ENCODE results near the gene SYT11.
A peak's percentile ranks its signal among the peaks of the same experiment; 100 is the strongest.
"Not testable (repeated sequence)": the region's sequence is repeated elsewhere in the genome, so short reads cannot be mapped to it uniquely, and the experiment has no call there.

SYT11 gene

GRCh38 chr1:155896476-155896875 is 37.1 kb downstream of the SYT11 start:
- DNase-seq (ENCODE audit: low read depth in 2 of 2): not testable (repeated sequence)

DNA sequence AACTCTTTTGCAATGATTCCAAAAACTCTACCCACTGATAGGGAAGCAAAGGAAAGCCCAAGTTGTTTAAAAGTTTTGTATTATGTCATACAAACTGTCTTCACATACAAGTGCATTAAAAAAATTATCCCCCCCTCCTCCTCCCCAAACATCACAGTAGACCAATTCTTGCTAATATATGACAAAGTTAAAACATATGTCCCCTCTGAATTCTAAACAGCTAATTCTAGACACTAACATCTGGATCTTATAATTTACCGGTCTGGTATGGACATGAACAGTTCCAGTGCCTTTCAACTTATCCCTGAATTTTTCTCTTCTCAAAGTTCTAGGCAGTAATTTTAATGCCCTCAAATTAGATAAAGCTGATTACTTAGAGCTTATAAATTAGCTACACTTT is 38.4 kb downstream of the SYT11 start:
- DNase-seq (ENCODE audit: low read depth in 2 of 2): no peak

GRCh38 chr1:155898888-155899287 is 39.5 kb downstream of the SYT11 start:
- DNase-seq (ENCODE audit: low read depth in 2 of 2): no peak

- no peak for DNase-seq (ENCODE audit: low read depth in 2 of 2)
These were observed 40.3 kb downstream of the SYT11 start for GRCh38 chr1:155899683-155900082.

DNA sequence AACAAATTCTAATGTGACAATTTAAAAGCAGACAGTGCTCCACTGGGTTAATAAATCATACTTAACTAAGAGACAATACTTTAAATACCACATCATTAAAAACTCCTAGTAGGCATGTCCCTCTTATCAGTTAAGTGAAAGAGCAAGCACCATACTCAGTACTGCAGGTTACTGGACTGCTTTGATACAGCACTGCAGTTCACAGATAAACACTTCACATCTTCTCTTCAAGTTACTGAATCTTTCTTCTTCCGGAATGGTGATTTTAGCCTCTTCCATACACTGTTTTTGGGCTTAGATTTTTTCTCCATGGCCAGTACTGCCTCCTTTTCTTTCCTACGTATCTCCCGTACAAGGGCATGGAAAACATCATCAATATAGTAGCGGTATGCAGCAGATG is 40.8 kb downstream of the SYT11 start:
- DNase-seq (ENCODE audit: low read depth in 2 of 2): no peak

DNA sequence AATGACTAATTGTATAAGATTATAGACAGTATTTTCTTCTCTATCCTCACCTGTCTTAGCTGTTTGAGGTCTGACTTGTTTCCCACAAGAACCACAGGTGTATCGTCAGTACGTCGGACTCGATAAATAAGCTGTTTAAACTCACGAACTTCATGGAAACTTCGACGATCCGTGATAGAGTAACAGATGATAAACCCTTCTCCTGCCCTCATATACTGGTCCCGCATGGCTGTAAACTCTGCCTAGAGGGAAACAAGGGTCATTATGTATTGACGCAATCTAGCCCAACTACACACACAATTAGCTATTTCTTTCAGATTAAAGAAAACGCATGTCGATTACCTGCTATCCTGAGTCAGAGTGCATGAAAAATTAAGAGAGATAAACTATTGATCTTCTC is 44.9 kb downstream of the SYT11 start:
- no peak for DNase-seq (ENCODE audit: low read depth in 2 of 2)

GRCh38 chr1:155909894-155910293 is 50.5 kb downstream of the SYT11 start:
- DNase-seq (ENCODE audit: low read depth in 2 of 2): no peak

GRCh38 chr1:155910621-155911121 is 51.3 kb downstream of the SYT11 start:
- no peak for DNase-seq (ENCODE audit: low read depth in 2 of 2)

GRCh38 chr1:155911156-155912055 is 52.0 kb downstream of the SYT11 start, which contains the start of gene RIT1:
Gene RIT1 (minus strand): TSS chr1:155911349. CDS start chr1:155910761, 588 bp downstream.
- peak; percentile 67 to 70 for DNase-seq (ENCODE audit: low read depth in 2 of 2)

DNA sequence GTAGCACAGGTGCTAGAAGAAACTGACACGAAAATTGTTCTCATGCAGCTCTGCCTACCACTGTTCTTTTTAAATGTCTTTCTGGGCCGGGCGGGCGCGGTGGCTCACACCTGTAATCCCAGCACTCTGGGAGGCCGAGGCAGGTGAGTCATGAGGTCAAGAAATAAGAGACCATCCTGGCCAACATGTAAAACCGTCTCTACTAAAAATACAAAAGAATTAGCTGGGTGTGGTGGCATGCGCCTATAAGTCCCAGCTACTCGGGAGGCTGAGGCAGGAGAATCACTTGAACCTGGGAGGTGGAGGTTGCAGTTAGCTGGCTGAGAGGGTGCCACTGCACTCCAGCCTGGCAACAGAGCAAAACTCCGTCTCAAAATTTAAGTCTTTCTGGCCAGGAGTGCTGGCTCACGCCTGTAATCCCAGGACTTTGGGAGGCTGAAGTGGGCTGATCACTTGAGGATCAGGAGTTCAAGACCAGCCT is 52.7 kb downstream of the SYT11 start:
- no peak for DNase-seq (ENCODE audit: low read depth in 2 of 2)

GRCh38 chr1:155913969-155914757 is 54.8 kb downstream of the SYT11 start:
- DNase-seq (ENCODE audit: low read depth in 2 of 2): no peak

GRCh38 chr1:155918660-155919059 is 59.3 kb downstream of the SYT11 start:
- no peak for DNase-seq (ENCODE audit: low read depth in 2 of 2)

DNA sequence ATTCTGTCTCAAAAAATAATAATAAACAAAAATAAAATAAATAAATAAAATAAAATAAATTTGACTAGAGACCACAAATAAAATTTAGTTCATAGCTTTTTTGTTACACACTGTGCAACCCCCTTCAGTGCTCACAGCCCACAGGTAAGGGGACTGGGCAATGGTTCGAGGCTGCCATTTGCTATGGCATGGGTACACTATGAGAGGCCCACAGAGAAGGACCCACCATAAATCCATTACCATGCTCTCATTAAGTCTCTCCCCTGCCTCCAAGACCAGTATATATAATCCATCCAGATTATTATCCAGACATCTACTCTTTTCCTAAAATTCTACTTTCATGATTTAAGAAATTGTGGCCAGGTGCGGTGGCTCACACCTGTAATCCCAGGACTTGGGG is 60.4 kb downstream of the SYT11 start:
- DNase-seq (ENCODE audit: low read depth in 2 of 2): no peak

- no peak for DNase-seq (ENCODE audit: low read depth in 2 of 2)
These were observed 61.4 kb downstream of the SYT11 start for GRCh38 chr1:155920717-155921116.

GRCh38 chr1:155925506-155925905 is 66.1 kb downstream of the SYT11 start:
- no peak for DNase-seq (ENCODE audit: low read depth in 2 of 2)

DNA sequence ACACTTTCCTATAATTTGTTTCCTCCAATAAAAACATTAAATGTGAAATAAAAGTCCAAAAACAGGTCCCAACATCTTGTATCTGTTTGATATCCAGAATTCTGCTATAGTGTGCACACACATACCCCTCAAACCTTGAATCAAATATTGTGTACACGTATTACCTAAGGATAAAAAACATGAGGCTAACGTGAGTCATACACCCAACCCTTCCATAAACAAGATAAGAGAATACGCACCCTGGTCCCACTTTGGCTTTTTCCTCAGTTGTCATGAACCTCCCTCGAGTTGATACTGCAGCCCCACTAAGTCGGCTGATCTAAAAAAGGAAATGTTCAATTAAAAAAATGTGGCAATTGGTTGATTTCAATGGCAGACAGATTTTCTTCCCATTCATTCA is 69.7 kb downstream of the SYT11 start:
- DNase-seq (ENCODE audit: low read depth in 2 of 2): no peak

- DNase-seq (ENCODE audit: low read depth in 2 of 2): not testable (repeated sequence)
These were observed 71.4 kb downstream of the SYT11 start for GRCh38 chr1:155930725-155931124.

DNA sequence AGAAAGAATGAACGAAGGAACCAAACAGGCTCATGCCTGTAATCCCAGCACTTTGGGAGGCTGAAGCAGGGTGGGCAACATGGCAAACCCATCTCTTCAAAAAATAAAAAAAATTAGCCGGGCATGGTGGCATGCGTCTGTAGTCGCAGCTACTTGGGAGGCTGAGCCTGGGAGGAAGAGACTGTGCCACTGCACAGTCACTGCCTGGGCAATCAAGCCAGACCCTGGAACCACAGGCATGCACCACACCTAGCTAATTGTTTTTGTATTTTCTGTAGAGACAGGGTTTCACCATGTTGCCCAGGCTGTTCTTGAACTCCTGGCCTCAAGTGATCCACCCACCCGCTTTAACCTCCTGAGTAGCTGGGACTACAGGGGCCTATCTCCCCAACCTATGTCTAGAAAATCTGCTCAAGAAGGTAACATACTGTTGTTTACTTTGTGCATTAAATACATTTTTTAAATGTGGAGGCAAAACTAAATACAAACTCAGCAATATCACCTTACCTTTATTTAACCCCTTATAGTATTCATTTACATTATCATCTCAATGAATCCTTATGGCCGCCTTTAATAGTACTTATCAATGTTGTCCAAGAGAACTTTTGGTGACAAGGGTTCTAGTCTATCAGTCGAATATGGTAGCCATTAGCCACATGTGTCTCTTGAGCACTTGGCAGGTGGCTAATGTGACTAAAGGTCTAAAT is 72.1 kb downstream of the SYT11 start:
- DNase-seq (ENCODE audit: low read depth in 2 of 2): no peak

DNA sequence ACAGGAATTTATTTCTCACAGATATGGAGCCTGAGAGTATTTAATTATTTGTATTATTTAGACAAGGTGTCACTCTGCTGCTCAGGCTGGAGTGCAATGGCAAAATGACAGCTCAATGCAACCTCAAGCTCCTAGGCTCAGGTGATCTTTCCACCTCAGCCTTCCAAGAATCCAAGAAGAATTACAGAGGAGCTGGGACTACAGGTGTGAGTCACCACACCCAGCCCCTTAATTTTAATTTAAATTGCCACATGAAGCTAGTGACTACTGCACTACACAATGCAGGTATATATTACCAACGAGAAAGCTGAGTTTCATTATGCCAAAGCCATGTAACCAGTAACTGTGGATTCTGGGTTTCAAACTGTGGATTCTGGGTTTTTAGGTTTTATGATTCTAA is 72.7 kb downstream of the SYT11 start:
- DNase-seq (ENCODE audit: low read depth in 2 of 2): no peak

DNA sequence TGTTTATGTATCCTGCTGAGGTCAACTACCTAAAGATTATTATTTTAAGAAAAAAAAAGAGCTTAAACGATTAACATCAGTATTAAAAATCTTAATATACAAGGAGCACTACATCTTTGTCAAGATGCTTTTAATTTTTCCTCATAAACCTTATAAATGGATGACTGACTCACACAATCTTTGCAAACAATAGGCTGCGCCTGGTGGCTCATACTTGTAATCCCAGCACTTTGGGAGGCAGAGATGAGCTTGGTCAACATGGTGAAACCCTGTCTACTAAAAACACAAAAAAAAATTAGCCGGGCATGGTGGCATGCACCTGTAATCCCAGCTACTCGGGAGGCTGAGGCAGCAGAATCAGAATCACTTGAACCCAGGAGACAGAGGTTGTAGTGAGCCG is 73.1 kb downstream of the SYT11 start:
- DNase-seq (ENCODE audit: low read depth in 2 of 2): no peak

DNA sequence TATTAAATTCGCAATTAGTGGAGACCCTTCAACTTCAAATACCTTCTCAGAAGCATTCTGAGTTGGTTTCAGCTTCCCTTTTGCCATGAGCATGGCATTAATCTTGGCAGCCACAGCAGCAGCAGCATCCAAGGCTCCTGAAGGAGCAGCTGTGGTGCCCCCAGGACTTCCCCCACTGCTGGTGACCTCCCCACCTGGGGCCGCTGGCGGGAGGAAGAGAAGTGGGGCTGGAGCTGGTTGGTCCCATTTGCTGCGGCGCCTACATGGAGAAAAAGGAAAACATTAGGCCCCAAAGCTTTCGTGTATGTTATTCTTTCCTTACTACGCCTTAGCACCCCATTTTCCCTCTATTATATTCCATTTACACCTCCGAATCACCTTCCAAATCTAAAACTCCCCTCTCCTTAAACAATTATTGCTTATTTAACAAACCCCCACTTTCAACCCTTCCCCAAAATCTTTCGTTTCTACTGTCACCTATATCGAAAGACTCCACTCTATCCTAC is 74.3 kb downstream of the SYT11 start:
- no peak for DNase-seq (ENCODE audit: low read depth in 2 of 2)

Data from stimulated activated CD8-positive, alpha-beta memory T cell treated with anti-CD3 and anti-CD28 coated beads, Interleukin-15, amount 100 ng/mL, for 4 hours (primary cell).